ENCODE results near the gene GAA.

GRCh38 chr17:80099291-80100034 lies 1.9 kb upstream of the GAA start:
- TF ChIP-seq, protein P1, sequence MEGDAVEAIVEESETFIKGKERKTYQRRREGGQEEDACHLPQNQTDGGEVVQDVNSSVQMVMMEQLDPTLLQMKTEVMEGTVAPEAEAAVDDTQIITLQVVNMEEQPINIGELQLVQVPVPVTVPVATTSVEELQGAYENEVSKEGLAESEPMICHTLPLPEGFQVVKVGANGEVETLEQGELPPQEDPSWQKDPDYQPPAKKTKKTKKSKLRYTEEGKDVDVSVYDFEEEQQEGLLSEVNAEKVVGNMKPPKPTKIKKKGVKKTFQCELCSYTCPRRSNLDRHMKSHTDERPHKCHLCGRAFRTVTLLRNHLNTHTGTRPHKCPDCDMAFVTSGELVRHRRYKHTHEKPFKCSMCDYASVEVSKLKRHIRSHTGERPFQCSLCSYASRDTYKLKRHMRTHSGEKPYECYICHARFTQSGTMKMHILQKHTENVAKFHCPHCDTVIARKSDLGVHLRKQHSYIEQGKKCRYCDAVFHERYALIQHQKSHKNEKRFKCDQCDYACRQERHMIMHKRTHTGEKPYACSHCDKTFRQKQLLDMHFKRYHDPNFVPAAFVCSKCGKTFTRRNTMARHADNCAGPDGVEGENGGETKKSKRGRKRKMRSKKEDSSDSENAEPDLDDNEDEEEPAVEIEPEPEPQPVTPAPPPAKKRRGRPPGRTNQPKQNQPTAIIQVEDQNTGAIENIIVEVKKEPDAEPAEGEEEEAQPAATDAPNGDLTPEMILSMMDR (IDR thresholded peaks at IDR 0.05 in 8 of 11, conservative IDR thresholded peaks at IDR 0.05 in 3 of 11) = no peak
- no peak for TF ChIP-seq POLR2A (IDR thresholded peaks at IDR 0.05)

Data from spleen (tissue), 7 donors.